GM13977 (cell line): Measurements from ENCODE around the gene COL6A2.

Experiments used
- DNase-seq: peaks from one replicate; pipeline ENCODE4 v3.0.0; 2012; ENCODE audit warnings: low spot score
- CTCF ChIP-seq: IDR thresholded peaks from 2 replicates; pipeline ENCODE4 v1.5.1; 2012; ENCODE audit warnings: mild to moderate bottlenecking, control low read depth; ENCODE audit not compliant: insufficient read depth; ENCODE audit errors: extremely low read depth, missing control alignments
- in situ Hi-C: fragments of 300-500 bp; cut with MboI; formaldehyde crosslinking; loops from one replicate; pipeline ENCODE4 v1.12.0; 2022; ENCODE audit warnings: low sequenced_read_pairs, low pct_unique_long_range_greater_than_20kb, mixed read lengths, inconsistent platforms; ENCODE audit not compliant: unreplicated experiment

The COL6A2 gene

DNA sequence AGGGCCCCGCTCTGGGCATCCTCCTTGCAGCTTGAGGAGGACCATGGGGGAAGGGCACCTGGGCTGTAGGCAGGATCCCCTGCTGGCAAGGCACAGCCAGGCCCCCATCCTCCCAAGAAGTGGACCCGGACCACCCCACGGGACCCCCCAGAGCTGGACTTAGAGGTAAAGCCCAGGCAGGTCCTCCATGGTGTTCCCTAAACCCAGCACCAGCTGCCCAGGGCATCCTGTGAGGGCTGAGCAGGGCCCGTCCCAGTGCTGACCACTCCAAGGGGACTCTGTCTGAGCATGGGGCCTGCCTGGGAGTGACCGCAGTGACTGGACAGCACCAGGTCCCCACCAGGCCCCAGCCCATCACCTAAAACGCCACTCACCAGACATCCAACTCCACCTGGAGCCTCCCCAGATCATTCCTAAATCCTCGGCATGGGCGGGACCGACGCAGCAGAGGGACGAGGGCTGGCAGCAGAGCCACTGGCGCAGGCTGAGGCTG, 21.3 kb downstream of the COL6A2 start:
- in situ Hi-C loops = no loop called here
- no peak for TF ChIP-seq CTCF
- DNase-seq = no peak

DNA sequence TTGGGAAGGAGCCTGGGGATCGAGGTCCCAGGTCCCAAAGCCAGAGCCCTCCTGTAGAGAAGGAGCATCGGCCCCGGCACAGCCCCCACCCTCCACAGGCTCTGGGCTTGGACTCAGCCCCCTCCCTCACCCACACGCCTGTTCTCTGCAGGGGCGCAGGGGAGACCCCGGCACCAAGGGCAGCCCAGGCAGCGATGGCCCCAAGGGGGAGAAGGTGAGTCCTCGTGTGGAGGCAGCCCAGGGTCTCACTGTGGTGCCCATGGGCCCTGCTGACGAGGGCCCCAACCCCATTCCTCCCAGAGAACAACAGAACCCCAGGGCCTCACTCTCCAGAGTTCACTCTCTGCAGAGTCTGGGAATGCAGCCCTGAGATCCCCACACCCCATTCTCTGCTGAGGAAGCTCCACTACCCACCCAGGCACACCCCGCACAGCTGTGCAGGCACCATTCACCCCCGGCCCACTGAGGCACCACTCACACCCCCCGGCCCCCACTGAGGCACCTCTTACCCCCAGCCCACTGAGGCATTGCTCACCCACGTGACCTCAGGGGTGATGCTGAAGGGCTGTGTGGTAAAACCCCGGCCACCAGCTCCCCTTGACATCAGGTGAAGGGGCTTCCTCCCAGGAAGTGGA, 21.8 kb downstream of the COL6A2 start:
- in situ Hi-C loops = no loop called here
- no peak for TF ChIP-seq CTCF

DNA sequence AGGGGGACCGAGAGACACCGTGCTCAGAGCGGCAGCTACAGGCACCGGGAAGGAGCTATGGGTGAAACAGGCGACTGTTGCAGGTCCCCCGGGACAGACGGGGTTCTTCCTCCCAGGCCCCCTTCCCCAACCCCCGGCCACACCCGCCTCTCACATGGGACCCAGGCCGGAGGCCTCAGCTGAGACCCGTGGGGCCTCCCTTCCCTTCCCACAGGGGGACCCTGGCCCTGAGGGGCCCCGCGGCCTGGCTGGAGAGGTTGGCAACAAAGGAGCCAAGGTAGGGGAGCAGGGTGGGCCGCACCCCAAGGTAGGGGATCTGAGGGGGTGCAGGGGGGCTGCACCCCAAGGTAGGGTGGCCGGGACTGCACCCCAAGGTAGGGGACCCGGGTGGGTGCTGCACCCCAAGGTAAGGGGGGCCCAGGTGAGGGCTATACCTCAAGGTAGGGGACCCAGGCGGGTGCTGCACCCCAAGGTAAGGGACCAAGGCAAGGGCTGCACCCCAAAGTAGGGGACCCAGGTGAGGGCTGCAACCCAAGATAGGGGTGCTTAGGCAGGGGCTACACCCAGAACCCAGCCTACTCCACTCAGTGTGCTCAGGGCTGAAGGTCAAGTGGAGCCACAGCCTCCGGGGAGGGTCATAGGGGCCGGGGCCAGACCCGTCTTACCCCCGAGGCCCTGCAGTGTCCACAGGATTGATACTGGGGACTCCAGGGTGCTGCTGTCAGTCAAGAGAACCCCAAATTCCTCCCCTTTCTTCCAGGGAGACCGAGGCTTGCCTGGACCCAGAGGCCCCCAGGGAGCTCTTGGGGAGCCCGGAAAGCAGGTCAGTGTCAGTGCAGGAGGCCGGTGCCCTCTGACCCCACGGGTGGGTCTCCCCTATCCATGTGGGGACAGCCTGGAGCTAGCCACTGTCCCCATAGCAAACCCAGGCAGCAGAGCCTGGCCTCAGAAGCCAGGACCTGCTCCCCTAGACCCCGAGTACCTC, 22.7 kb downstream of the COL6A2 start:
- in situ Hi-C loops = no loop called here
- TF ChIP-seq CTCF = no peak
- DNase-seq = no peak

More for the DNA sequence above, 21.8 kb downstream of the COL6A2 start:
- DNase-seq = no peak

- no peak for TF ChIP-seq CTCF
- in situ Hi-C loops = no loop called here
- DNase-seq = no peak
Measured at GRCh38 chr21:46121286-46122221, 23.6 kb downstream of the COL6A2 start.

GRCh38 chr21:46122237-46122671, 24.3 kb downstream of the COL6A2 start:
- TF ChIP-seq CTCF = no peak
- in situ Hi-C loops = no loop called here
- DNase-seq = no peak
